GM12873 (cell line): ENCODE data around the gene SMCO1.

ENCODE experiments used
- CTCF ChIP-seq: IDR thresholded peaks from 2 replicates; pipeline ENCODE4 v1.5.1; 2012; ENCODE audit warnings: low read depth, mild to moderate bottlenecking, moderate library complexity, low read length, control low read depth; ENCODE audit not compliant: insufficient read depth; ENCODE audit errors: missing control alignments

SMCO1 gene

GRCh38 chr3:196514913-196515621 lies at the start of gene SMCO1:
Gene SMCO1, minus strand, starts transcription at chr3:196515346. Its CDS starts 137 bp downstream, at chr3:196515209.
- no peak for TF ChIP-seq CTCF

- TF ChIP-seq CTCF: no peak
These were observed 48.6 kb upstream of the SMCO1 start for GRCh38 chr3:196563721-196564225.

- TF ChIP-seq CTCF: no peak
These were observed 44.7 kb upstream of the SMCO1 start for GRCh38 chr3:196559826-196560225.

GRCh38 chr3:196558476-196558875 lies 43.3 kb upstream of the SMCO1 start:
- TF ChIP-seq CTCF: no peak

- TF ChIP-seq CTCF: no peak
These were observed 42.1 kb upstream of the SMCO1 start for GRCh38 chr3:196557236-196557635.

GRCh38 chr3:196555295-196555694 lies 40.1 kb upstream of the SMCO1 start:
- TF ChIP-seq CTCF: no peak

- no peak for TF ChIP-seq CTCF
These were observed 39.1 kb upstream of the SMCO1 start for GRCh38 chr3:196554205-196554604.

GRCh38 chr3:196553551-196553950 lies 38.4 kb upstream of the SMCO1 start:
- TF ChIP-seq CTCF: no peak
